ENCODE results near the gene CNTN3. TPM values are rescaled to one million over a fixed set of nuclear protein-coding genes. Genes with fewer than 3 reads are reported as not detected.

The CNTN3 gene
- total RNA-seq, 2 donors from 2014 or later, result 5.1 to 5.3 TPM

DNA sequence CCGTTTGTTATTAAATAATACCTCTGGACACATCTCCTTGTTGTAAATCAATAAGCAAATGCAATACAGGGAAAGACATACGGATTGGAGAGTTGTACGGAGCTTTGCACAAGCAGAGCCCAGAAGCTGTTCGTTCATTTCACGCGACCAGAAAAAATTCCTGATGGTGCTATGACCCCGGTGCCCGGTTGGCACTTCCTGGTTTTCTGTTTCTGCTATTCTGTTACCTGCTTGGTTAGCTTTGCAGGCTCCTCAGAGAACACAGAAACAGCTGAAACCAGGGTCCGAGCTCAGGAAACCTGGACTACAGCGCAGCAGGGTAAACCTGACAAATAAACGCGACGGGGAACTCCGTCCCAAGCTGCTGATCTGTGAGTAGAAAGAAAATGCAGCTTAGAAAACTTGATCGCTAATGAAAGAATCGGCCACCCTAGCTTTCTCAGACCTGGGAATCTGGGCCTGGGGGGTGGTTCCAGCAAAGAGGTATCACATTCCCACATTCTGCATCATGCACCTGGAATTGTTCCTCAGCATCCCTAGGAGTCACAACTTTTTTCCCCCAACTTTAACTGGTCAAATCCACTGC lies 845 bp downstream of the CNTN3 start:
- DNase-seq (ENCODE audit: low spot score), result no peak
- intact Hi-C loops (cut with DNase I), result no loop called here

DNA sequence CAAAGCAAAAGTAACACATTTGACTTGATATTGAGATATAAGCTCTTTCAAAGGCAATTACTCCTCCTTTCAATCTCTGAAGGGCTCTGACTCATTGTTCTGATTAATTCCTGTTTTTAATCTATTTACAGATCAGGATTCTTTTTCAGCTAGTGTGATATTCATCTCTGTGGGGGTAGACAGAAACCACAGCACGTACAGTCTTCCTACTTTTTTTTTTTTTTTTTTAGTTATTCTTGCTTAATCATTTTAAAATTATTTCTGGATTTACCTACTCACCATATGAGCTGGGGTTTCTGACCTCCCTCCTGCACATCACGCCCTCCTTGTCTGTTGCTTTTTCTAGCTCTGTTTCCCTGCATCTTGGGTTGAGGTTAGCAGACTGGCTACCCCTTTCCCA lies 1.4 kb downstream of the CNTN3 start:
- intact Hi-C loops (cut with DNase I), result no loop called here
- DNase-seq (ENCODE audit: low spot score), result no peak

DNA sequence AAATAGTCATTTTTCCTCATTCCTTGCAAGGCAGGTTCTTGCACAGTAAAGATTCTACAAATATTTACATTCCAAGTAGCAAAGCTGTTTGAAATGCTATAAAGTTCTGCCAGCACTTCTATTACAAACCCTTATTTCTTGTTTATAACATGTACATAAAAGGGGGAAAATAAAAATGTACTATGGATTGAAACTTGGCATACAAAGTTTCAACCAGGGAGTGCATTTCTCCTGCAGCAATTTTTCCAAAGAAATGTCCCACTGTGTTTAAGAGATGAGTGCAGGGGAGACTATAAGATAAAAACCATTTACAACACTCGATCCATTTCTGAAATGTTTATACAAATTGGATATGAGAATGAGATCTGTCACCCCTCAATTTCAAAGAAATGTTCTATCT lies 3.3 kb downstream of the CNTN3 start:
- no peak for DNase-seq (ENCODE audit: low spot score)
- intact Hi-C loops (cut with DNase I), result no loop called here

DNA sequence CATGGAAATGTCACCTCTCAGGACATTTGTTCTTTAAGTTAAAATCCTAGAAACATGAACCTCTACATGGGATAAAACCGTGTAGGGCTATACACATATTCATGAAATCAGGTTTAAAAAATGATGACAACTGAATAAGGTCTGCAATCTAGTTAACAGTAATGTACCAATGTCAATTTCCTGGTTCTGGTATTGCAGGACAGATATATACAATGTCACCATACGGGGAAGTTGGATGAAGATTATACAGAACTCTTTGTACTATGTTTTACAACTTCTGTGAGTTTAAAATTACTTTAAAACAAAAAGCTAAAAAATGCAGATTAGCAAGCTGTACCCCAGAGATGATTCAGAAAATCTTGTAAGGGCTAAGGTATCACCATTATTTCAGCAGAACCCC lies 6.7 kb downstream of the CNTN3 start:
- intact Hi-C loops (cut with DNase I), result no loop called here
- no peak for DNase-seq (ENCODE audit: low spot score)

DNA sequence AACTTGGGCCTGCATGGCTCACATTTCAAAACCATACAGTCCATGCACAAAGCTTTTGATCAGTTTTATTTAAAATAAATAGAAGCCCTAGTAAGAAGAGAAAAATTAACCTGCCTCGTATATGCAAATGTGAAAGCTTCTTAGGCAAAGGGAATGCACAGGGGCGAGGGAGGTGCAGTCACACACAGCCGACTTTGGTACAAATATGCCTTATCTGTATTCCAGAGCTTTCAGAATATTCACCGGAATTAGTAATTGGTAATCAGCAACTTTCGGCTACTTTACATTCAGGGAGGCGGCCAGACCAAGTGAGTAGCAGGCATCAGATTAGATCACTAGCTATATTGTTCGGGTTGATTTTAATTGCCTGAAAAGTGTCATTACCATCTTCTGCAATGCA lies 7.5 kb downstream of the CNTN3 start:
- DNase-seq (ENCODE audit: low spot score), result no peak
- intact Hi-C loops (cut with DNase I), result no loop called here

DNA sequence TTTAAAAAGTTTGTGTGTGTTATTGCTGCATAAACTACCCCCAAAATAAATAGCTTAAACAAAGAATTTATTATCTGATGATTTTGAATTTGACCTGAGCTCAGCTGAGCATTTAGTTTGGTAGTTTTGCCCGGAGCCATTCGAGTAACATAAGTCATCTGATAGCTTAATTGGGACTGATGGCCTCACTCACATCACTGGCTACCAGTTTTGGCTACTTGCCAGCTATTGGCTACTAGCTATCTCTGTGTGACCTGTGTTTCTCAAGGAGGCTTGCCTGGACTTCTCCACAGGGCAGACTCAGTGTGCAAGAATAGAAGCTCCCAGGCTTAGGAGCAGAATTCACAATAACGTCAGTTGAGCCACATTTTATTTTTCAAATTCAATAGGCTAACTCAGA lies 9.0 kb downstream of the CNTN3 start:
- no peak for DNase-seq (ENCODE audit: low spot score)
- intact Hi-C loops (cut with DNase I), result no loop called here

DNA sequence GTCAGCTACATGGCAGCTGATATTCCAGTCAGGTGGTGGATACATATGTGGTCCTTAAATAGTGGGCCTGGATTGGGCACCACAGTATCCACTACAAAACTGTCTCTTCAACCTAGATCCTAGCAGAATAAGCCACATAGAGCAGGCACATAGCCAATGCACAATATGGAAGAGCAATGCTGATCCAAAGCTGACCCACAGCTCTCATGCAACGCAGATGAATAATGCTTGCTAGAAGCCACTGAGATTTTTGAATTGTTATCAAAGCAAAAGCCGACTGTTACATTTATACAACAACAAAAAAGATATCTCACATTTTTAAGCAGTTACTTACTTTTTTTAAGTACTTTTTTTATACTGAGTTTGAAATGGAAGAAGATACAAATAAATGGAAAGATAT lies 11.2 kb downstream of the CNTN3 start:
- no peak for DNase-seq (ENCODE audit: low spot score)
- intact Hi-C loops (cut with DNase I), result no loop called here

DNA sequence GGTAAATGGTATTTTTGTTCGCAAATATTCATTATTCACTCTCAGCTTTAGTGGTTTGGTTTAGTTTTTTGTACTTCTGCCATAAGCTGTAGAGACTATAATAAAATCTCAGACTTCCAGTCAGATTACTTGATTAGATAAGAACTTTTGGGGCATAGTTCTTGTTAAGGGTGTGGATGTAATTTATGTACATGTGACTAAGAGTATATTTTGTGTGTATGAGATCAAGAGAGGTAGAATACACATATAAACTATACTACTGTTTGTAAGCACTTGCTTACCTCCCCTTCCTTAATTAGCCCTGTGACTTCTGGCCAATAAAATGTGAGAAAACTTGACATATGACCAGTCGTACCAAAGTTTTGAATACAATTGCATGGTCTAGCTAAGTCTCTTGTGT lies 12.0 kb downstream of the CNTN3 start:
- intact Hi-C loops (cut with DNase I), result no loop called here
- no peak for DNase-seq (ENCODE audit: low spot score)

DNA sequence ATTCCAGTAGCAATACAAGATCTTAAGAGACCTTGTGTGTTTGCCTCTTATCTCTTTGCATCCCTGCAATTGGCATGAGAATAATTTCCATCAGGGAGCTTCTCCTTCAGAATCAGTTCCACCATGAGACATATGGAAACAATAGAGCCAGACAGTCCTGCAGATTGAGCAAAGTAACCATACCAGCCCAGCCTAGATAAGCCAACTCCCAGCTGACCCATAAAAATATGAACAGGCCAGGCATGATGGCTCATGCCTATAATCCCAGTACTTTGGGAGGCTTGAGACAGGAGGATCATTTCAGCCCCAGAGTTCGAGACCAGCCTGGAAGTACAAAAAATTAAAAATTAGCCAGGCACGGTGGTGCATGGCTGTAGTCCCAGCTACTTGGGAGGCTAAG lies 12.7 kb downstream of the CNTN3 start:
- intact Hi-C loops (cut with DNase I), result no loop called here
- no peak for DNase-seq (ENCODE audit: low spot score)

DNA sequence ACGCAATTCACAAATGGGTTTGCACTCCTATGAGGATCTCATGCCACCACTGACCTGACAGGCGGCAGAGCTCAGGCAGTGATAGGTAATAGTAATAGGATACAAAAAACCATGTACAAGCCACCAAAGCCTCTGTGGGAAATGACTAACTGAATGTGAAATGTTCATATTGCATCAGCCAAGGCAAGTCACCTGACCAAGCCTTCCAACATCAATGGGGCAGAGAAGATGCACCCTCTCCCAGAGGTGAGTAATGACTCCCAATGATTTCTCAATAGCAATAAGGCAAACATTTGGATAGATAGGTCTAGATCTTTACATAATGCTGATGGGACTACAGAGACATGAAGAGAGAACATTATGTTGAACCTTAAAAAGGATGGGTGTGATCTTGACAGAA lies 14.9 kb downstream of the CNTN3 start:
- intact Hi-C loops (cut with DNase I), result no loop called here
- DNase-seq (ENCODE audit: low spot score), result no peak

DNA sequence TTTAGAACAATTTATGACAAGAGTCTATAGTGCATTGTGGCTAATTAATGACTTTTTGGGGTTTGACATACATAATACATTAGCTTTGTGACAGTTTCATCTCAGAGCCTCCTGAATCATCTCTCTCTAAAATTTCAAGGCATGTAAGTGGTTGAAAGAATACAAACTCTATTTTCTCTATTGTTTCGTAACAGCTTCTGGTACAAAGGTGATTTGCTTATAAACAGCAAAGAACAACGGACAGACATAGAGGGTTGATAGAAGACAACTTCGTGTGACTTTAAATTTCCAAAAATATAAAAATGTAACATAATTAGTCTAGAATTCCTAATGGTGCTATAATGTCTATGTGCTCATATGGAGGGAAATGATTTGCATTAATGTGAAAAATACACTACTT lies 21.3 kb downstream of the CNTN3 start:
- intact Hi-C loops (cut with DNase I), result no loop called here
- no peak for DNase-seq (ENCODE audit: low spot score)

DNA sequence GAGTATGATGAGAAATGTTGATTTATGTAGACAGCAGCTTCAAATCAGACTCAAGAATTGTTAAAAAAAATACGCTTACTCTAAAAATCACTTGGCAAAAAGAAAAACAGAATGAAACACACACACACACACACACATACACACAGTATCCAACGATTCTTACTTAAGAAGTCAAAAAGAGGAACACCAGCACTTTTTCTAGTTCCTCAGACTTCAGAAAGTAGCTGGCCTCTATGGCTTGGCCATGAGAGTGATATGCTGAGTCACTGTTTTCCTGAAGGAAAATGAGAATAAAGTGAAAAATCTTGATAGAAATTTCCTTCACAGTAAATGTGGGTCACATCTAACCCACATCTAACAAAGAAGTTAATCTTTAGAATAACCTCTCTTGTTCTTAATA lies 22.1 kb downstream of the CNTN3 start:
- DNase-seq (ENCODE audit: low spot score), result no peak
- intact Hi-C loops (cut with DNase I), result no loop called here

DNA sequence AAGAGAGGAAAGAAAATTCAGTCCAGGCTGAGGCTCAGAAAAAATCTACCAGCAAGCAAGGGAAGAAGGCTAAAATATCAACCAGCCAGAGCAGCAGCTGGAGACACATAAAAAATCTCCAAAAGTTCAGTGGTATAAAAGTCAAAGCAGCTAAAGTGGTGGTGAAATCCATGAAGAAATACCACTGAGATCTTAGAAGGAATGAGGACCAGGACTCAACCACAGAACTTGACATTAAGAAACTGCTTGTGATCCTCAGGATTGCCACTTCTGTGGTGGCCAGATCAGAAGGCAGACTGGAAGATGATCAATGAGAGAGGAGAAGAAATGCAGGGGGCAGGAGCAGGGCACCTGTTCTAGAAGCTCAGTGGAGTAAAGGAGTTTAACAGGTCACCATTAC lies 22.5 kb downstream of the CNTN3 start:
- no peak for DNase-seq (ENCODE audit: low spot score)
- intact Hi-C loops (cut with DNase I), result no loop called here

DNA sequence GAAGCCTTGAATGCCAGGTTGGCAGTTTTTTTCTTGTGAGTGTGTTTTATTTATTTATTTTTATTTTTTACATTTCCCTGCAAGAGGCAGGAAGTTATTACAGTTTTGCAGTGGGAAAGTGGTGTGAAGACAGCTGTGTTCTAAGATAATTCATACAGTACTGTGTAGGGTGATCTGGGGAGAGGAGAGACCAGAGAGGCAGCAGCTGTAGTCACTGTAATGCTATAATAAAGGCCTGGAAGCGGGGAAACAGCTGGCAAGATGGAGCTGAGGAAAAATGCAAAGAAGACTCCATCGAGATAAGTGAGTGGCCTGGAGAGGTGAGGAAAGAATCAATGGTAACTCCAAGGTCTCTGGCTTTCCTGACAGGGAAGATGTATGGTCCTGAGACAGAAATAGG lies 23.1 kb downstream of the CNTN3 start:
- intact Hi-C loops (cut with DNase I), result no loop called here
- no peak for DNase-seq (ENCODE audit: low spot score)

DNA sequence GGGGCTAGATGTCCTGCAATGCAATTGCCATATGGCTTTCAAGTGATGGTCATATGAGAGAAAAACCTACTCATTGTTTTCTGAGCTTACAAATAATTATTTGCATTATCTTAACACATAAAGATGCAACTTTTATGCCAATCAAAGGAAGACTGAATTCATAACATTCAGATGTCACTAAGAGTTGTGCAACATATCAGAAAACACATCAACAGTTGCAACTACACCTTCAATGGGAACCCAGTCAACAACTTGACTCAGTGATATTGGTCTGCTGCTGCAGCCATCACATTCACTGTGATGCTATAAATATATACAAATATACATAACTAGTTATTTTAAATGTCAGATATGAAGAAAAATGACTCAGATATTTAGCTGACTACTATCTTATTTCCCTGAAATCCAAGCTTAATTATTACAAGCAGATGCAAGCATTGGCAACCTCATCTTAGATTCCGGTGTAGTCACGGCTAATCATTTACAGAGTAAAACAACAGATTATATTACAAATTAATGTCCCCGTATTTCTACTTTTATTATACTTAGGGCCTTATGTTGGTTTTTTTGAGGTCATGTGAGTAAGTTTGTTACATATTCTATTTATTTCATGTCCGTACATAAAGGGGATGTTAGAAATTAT lies 23.7 kb downstream of the CNTN3 start:
- no peak for DNase-seq (ENCODE audit: low spot score)
- intact Hi-C loops (cut with DNase I), result no loop called here

DNA sequence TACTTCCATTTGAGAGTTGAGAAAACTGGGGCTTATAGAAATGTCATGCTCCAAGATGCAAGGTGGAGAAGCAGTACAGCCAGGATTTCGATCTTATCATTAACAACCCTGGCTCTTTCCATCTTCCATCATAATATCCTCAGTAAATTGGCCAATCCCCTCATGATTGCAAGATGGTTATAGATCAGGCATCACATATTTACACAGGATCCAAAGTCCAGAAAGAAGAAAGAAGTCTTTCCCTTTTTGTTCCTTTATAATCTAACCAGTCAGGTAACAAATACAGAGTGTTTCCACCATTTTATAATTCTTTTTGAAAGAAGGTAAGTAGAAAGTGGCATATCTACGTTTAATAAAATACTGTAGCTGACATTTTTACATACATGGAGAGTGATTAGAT lies 29.7 kb downstream of the CNTN3 start:
- DNase-seq (ENCODE audit: low spot score), result no peak
- intact Hi-C loops (cut with DNase I), result no loop called here

DNA sequence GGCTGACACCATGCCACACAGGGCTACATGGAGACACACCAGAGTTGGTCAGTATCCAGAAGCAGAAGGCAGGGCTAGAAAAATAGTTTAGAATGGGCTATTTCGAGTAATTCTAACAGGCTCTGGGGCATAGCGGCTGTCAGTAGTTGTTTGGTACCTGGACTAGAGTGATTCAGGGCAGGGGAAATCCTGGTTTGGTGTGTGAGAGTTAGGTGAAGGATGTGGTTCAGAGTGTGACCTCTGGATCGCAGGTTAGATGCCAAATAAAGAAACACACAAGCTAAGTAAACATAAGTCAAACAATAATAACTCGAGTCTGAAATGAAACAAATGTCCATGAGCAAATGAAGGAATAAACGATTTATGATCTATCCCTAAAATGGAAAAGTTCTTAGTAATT lies 31.5 kb downstream of the CNTN3 start:
- no peak for DNase-seq (ENCODE audit: low spot score)
- intact Hi-C loops (cut with DNase I), result no loop called here

DNA sequence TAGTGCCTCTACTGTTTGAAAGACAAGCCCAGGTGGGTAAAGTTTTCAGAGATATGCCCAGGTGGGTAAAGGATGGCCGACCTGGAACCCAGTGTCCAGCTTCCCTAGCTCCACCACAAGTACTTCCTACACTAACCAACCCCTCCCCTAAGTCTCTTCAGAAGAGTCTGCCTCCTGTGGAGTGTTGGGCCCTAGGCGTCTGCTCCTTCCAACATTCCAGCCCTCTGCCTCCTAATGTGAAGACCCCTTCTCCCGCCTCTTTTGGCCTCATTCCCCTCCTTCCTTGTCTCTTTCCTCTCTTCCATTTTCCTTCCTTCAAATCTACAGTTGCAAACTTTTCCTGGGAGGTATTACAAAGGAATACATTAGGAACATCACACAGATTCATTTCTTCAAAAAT lies 38.6 kb downstream of the CNTN3 start:
- no peak for DNase-seq (ENCODE audit: low spot score)
- intact Hi-C loops (cut with DNase I), result loop anchor here in 1 of 2 donors (5.0 kb wide), 1 partner anchor 1169 kb away; no protein-coding TSS in a partner anchor

DNA sequence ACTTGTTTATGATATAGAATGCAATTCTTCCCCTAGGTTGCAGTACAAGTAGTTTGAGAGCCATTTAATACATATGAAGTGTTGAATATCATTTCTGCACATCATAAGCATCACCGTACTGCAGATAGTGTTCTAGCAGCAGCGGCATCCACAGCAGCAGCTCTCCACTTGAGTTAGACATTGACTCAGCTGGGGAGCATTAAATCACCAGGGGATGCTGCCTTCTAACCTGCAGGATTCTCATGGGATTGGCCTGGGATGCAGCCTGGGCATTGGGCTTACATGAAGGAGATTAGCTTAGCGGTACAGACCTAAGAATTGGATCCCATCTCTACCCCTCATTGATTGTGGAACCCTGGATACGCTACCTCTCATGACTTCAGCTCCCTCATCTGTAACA lies 43.3 kb downstream of the CNTN3 start:
- DNase-seq (ENCODE audit: low spot score), result no peak
- intact Hi-C loops (cut with DNase I), result no loop called here
